Astrocyte (in vitro differentiated cells and primary cell): ENCODE measurements around the gene FGF22. TPM values are rescaled to one million over a fixed set of nuclear protein-coding genes. Genes with fewer than 3 reads are reported as not detected.
A peak's percentile ranks its signal among the peaks of the same experiment; 100 is the strongest.

Source experiments
- DNase-seq: peaks from one replicate; pipeline ENCODE4 v3.0.0-alpha.2; 2010; ENCODE audit warnings: low read depth
- FAIRE-seq: peaks from 2 replicates; lab custom pipeline; 2011; peaks lifted over from hg19 to GRCh38; lab: Jason Lieb, UNC
- H2AFZ ChIP-seq: 2 replicates; pipeline ENCODE4 v1.6.0; 2012; ENCODE audit warnings: low read depth, low read length, inconsistent platforms
- H3K27ac ChIP-seq: 2 replicates; pipeline ENCODE4 v1.5.1; 2011; ENCODE audit warnings: low read depth, low read length, inconsistent platforms
- H3K27me3 ChIP-seq: 2 replicates; pipeline ENCODE4 v1.6.0; 2011; ENCODE audit warnings: low read length, inconsistent platforms; ENCODE audit not compliant: insufficient read depth
- H3K36me3 ChIP-seq: 2 replicates; pipeline ENCODE4 v1.5.1; 2011; ENCODE audit warnings: low read length, inconsistent platforms; ENCODE audit not compliant: insufficient read depth
- H3K4me1 ChIP-seq: 2 replicates; pipeline ENCODE4 v1.5.1; 2011; ENCODE audit warnings: low read length, inconsistent platforms; ENCODE audit not compliant: insufficient read depth
- H3K4me2 ChIP-seq: 2 replicates; pipeline ENCODE4 v1.6.0; 2012; ENCODE audit warnings: low read length, inconsistent platforms
- H3K4me3 ChIP-seq: 2 replicates; pipeline ENCODE4 v1.5.1; 2011; ENCODE audit warnings: low read depth, mild to moderate bottlenecking, low read length, inconsistent platforms; ENCODE audit not compliant: insufficient read depth
- H3K79me2 ChIP-seq: 2 replicates; pipeline ENCODE4 v1.6.0; 2012; ENCODE audit warnings: mild to moderate bottlenecking, low read length, inconsistent platforms; ENCODE audit not compliant: insufficient read depth
- H3K9ac ChIP-seq: 2 replicates; pipeline ENCODE4 v1.6.0; 2012; ENCODE audit warnings: mild to moderate bottlenecking, low read length, inconsistent platforms
- H3K9me3 ChIP-seq: 2 replicates; pipeline ENCODE4 v1.5.1; 2012; ENCODE audit warnings: low read depth, mild to moderate bottlenecking, low read length, inconsistent platforms; ENCODE audit not compliant: insufficient read depth
- H4K20me1 ChIP-seq: 2 replicates; pipeline ENCODE4 v1.6.0; 2012; ENCODE audit warnings: low read length, inconsistent platforms; ENCODE audit not compliant: insufficient read depth
- H3K27ac Mint-ChIP-seq: one replicate; pipeline ENCODE4 v1.8.0; 2021; ENCODE audit warnings: mild to moderate bottlenecking, mixed read lengths; ENCODE audit not compliant: unreplicated experiment
- H3K27me3 Mint-ChIP-seq: one replicate; pipeline ENCODE4 v1.8.0; 2021; ENCODE audit warnings: low read depth, mixed read lengths; ENCODE audit not compliant: unreplicated experiment
- H3K36me3 Mint-ChIP-seq: one replicate; pipeline ENCODE4 v1.8.0; 2021; ENCODE audit warnings: low read depth, mixed read lengths; ENCODE audit not compliant: unreplicated experiment
- H3K4me1 Mint-ChIP-seq: one replicate; pipeline ENCODE4 v1.8.0; 2021; ENCODE audit warnings: low read depth, mixed read lengths; ENCODE audit not compliant: unreplicated experiment
- H3K4me3 Mint-ChIP-seq: one replicate; pipeline ENCODE4 v1.8.0; 2021; ENCODE audit warnings: mild to moderate bottlenecking, moderate library complexity, mixed read lengths; ENCODE audit not compliant: unreplicated experiment
- H3K9me3 Mint-ChIP-seq: one replicate; pipeline ENCODE4 v1.8.0; 2021; ENCODE audit warnings: mild to moderate bottlenecking, mixed read lengths; ENCODE audit not compliant: unreplicated experiment
- EZH2 ChIP-seq: IDR thresholded peaks from 2 replicates; pipeline ENCODE4 v1.6.1; 2012; ENCODE audit warnings: mild to moderate bottlenecking, low read length, inconsistent platforms; ENCODE audit not compliant: insufficient read depth
- total RNA-seq: library from RNA; stranded (reverse); gene quantifications from 2 replicates; pipeline ENCODE4 v1.2.1, GENCODE V29; 2021
- TF ChIP-seq, protein P1 (sequence below): IDR thresholded peaks from 2 replicates; pipeline ENCODE4 v1.5.1; 2011; ENCODE audit warnings: low read depth, mild to moderate bottlenecking, inconsistent platforms, low read length, moderate library complexity; ENCODE audit not compliant: insufficient read depth

FGF22 gene
- total RNA-seq, 1 donor from 2014 or later: 0.25 TPM

- no peaks in the 10 kb centered on the region for H3K9me3 Mint-ChIP-seq
- Histone ChIP-seq H4K20me1 (peaks cover 3% of the 10 kb centered on the region), H2AFZ (no peak overlapping the region), H3K4me3 (no peak overlapping the region), H3K27me3 (no peaks in the 10 kb centered on the region), H3K4me1 (peaks cover 14% of the 10 kb centered on the region), H3K79me2 (peaks cover 9% of the 10 kb centered on the region), H3K9me3 (no peaks in the 10 kb centered on the region), H3K27ac (no peak overlapping the region), H3K9ac (peak overlapping the region; percentile 59), H3K36me3 (no peaks in the 10 kb centered on the region), H3K4me2 (peak overlapping the region; percentile 90)
- H3K36me3 Mint-ChIP-seq: no peaks in the 10 kb centered on the region
- no peak for TF ChIP-seq EZH2
- TF ChIP-seq, protein P1, sequence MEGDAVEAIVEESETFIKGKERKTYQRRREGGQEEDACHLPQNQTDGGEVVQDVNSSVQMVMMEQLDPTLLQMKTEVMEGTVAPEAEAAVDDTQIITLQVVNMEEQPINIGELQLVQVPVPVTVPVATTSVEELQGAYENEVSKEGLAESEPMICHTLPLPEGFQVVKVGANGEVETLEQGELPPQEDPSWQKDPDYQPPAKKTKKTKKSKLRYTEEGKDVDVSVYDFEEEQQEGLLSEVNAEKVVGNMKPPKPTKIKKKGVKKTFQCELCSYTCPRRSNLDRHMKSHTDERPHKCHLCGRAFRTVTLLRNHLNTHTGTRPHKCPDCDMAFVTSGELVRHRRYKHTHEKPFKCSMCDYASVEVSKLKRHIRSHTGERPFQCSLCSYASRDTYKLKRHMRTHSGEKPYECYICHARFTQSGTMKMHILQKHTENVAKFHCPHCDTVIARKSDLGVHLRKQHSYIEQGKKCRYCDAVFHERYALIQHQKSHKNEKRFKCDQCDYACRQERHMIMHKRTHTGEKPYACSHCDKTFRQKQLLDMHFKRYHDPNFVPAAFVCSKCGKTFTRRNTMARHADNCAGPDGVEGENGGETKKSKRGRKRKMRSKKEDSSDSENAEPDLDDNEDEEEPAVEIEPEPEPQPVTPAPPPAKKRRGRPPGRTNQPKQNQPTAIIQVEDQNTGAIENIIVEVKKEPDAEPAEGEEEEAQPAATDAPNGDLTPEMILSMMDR: no peak
- H3K4me3 Mint-ChIP-seq: peak overlapping the region; percentile 81
- H3K4me1 Mint-ChIP-seq: peaks cover 2% of the 10 kb centered on the region
- H3K27ac Mint-ChIP-seq: no peak overlapping the region
- FAIRE-seq (no peak), DNase-seq (no peak)
- peaks cover 8% of the 10 kb centered on the region for H3K27me3 Mint-ChIP-seq
Observed at GRCh38 chr19:638906-639252, 800 bp upstream of the FGF22 start.

DNA sequence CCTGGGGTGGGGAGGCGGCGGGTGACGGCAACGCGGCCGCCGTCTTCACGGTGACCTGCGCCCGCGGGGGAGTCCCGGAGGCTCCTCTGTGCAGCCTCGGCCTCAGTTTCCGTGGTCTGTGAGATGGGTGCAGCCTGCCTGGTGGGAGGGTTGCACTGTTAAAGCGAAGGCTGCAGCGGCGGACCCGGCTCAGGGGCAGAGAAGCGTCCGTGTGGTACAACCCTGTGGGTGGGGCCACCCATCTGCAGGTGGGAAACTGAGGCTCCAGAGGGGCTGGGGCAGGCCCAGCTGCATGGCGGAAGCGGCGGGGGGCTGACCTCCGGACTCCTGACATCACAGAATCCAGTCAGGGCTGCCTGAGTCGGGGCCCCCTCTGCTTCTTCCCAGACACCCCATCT, 481 bp downstream of the FGF22 start:
- no peaks in the 10 kb centered on the region for H3K36me3 Mint-ChIP-seq
- H3K4me1 ChIP-seq: peaks cover 8% of the 10 kb centered on the region
- H3K79me2 ChIP-seq: no peaks in the 10 kb centered on the region
- no peak overlapping the region for H2AFZ ChIP-seq
- H3K4me3 ChIP-seq: no peak overlapping the region
- H4K20me1 ChIP-seq: peaks cover 3% of the 10 kb centered on the region
- no peak overlapping the region for H3K27ac ChIP-seq
- no peak overlapping the region for H3K4me3 Mint-ChIP-seq
- H3K27me3 Mint-ChIP-seq: peaks cover 8% of the 10 kb centered on the region
- peak overlapping the region; percentile 81 for H3K4me2 ChIP-seq
- DNase-seq (no peak), FAIRE-seq (no peak)
- H3K9me3 ChIP-seq: no peaks in the 10 kb centered on the region
- no peak overlapping the region for H3K27ac Mint-ChIP-seq
- no peaks in the 10 kb centered on the region for H3K9me3 Mint-ChIP-seq
- H3K9ac ChIP-seq: no peak overlapping the region
- TF ChIP-seq EZH2: no peak
- TF ChIP-seq, protein P1: no peak
- no peaks in the 10 kb centered on the region for H3K27me3 ChIP-seq
- no peaks in the 10 kb centered on the region for H3K36me3 ChIP-seq
- peaks cover 2% of the 10 kb centered on the region for H3K4me1 Mint-ChIP-seq

DNA sequence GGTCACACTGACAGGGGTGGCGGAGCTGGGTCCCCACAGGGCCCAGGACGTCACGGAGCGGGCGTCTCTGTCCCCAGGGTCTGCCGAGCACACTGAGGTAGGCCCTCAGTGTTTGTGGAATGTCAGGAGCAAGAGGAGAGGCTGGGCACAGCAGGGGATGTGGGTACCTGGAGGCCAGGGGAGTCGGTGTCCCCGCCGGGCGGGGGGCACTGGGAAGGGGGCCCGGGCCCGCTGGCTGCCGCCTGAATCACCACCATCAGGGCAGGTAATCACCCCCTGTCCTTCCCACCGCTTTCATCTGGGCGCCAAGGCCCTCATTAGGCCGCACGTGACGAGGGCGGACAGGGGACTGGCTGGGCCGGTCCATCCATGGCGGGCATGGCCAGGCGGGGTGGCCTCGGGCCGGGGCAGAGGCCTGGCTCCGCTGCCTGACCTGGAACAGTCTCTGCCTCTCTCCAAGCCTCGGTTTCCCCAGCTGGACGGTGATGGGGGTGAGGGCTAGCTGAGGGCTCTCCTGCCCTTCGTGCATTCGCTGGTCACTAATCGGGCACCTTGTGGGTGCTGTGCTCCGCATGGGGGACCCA, 1.0 kb downstream of the FGF22 start:
- Mint-ChIP-seq H3K36me3 (no peaks in the 10 kb centered on the region), H3K27me3 (peaks cover 8% of the 10 kb centered on the region), H3K9me3 (no peaks in the 10 kb centered on the region), H3K27ac (peak overlapping the region; percentile 34), H3K4me3 (no peak overlapping the region), H3K4me1 (peaks cover 2% of the 10 kb centered on the region)
- Histone ChIP-seq H3K4me2 (no peak overlapping the region), H2AFZ (no peak overlapping the region), H3K9ac (no peak overlapping the region), H3K4me1 (peaks cover 8% of the 10 kb centered on the region), H3K27me3 (no peaks in the 10 kb centered on the region), H3K9me3 (no peaks in the 10 kb centered on the region), H3K36me3 (no peaks in the 10 kb centered on the region), H3K4me3 (no peak overlapping the region), H4K20me1 (peaks cover 3% of the 10 kb centered on the region), H3K79me2 (no peaks in the 10 kb centered on the region), H3K27ac (no peak overlapping the region)
- FAIRE-seq: no peak
- TF ChIP-seq, protein P1: no peak
- TF ChIP-seq EZH2: no peak
- DNase-seq: no peak
